HG03139 (cell line): Measurements from ENCODE around the gene BTBD9.

Experiments used
- ATAC-seq: cut with Tn5 transposase; IDR thresholded peaks from one replicate; pipeline ENCODE4 v1.9.1; 2021; ENCODE audit not compliant: unreplicated experiment

Gene BTBD9

GRCh38 chr6:38400101-38400500 is 239.6 kb downstream of the BTBD9 start:
- ATAC-seq = no peak

DNA sequence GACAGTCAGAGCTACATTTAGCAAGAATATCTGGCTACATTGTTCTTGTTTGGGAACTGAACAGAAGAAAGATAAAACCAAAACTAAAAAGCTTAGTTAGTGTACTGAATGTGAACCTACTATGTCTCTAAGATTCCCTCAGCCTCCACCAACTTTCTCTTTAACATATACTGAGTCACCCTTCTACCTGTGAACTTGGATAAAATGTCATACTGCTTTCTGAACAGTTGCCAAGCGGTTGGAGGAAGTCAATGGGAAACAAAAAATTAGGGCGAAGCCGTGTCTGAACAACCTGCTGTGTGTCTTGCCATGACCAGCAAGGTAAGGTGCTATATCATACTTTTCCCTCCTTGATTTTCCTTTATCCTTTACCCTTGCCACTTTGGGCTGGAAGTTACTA is 243.5 kb downstream of the BTBD9 start:
- ATAC-seq = no peak

GRCh38 chr6:38393986-38394385 is 245.7 kb downstream of the BTBD9 start:
- no peak for ATAC-seq

- ATAC-seq = no peak
Measured at GRCh38 chr6:38391626-38392579, 247.8 kb downstream of the BTBD9 start.

GRCh38 chr6:38391206-38391605 is 248.5 kb downstream of the BTBD9 start:
- no peak for ATAC-seq

DNA sequence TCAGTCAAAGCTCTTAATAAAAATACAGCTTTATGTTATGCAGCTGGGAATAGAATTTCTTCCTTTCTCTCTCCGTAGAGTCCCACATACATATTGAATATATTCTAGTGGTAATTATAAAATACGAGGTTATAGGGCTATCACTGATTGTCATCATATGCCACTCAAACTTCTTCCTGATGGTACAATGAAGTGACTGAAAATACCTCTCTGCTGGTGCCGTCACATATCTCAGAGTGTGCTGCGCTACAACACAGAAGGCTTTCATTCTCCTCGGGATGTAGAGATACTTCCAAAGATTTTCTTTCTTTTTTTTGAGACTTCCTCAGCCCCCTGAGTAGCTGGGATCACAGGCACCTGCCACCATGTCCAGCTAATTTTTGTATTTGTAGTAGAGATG is 249.9 kb downstream of the BTBD9 start:
- ATAC-seq = no peak

- ATAC-seq = no peak
Measured at GRCh38 chr6:38387971-38388370, 251.8 kb downstream of the BTBD9 start.

GRCh38 chr6:38387461-38387860 is 252.3 kb downstream of the BTBD9 start:
- no peak for ATAC-seq

- no peak for ATAC-seq
Measured at GRCh38 chr6:38378801-38379200, 260.9 kb downstream of the BTBD9 start.

DNA sequence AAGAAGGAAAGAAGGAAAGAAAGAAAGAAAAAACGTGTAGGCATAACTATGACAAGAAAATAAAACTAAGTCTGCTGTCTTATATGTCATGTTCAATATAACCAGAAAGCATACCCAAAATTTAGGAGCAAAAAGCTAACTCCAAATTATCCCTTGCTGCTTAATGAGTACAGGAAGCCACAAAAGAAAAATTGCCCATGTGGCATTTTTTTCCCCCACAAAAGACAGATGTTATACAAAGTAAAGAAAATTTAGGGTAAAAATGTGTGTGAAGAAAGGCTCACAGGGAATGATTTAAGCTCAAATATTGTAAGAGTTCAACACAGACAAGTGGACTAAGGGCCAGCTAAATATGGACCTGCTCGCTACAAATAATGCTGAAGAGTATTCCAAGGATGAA is 263.8 kb downstream of the BTBD9 start:
- no peak for ATAC-seq

DNA sequence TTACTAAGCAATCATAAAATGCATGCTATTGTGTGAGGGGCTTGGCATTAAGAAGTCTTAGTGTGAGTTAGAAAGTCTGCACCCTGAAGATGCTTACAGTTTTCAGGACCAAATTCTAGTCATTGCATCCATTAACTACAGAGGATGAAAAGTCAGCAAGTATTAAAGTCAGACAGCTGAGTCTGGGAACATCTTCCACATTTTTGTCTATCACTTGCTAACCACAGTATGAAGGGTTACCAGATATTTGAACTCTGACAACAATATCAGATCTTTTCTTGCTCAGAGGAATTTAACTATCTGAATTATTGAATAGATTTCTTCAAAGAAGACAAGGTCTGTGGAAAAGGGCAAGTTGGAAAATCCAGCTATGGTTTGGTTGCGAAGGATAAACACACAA is 264.4 kb downstream of the BTBD9 start:
- no peak for ATAC-seq

DNA sequence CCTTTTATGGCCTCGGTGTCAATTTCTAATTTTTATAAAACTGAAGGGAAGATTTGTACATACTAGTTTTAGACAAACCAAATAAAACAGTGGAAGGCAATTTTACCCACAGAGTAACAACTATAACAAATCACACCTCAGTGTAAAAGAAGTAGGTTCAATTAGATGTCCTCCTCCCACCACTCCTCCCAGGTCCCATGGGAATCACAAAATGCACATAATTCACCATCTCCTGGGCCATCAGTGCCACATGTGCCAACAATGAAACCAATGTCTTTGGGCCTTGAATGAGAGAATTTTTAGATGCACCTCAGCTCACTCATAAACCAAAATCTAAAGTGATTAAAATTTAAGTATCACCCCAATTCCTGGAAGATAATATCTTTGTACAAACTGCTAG is 267.8 kb downstream of the BTBD9 start:
- ATAC-seq = no peak

DNA sequence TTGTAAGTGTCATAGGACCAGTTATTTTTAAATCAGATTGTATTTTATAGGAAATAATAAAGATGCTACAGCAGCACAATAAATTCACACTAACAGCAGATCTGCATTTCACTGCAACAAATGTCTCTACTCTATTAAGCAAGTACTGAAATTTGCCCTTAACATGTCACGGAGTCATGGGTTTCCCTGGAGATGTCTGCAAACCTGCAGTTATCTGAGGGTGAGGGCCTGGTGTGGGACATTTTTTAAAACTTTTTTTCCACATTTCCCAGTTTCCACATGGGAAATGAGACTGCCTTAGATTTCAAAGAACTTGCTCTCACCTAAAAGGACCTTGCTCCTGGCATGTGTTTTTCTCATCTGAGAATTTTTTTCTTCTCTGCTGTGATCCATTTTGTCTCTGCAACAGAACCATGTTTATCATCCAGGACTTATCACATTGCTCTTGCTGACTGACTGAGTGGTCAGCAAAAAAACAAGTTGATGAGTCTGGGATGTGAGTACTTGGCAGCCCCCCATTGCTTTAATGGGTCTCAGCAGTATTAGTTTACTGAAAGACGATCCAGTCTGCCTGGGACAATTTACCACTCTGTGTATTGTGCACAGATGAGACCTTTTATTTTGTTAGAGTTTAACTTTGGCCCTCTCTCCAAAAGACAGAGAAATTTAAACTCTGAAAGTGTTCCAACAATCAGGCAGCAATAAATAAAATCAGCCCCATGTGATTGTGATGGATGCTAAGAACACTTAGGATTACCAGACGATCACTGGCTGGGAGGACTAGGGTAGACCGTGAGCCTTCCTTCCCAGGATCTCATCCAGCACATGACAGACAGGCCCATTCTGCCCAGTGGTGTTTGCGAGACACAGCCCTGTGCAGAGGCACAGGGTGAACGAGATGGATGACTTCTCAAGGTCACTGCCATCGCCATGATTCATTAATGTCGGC is 268.8 kb downstream of the BTBD9 start:
- ATAC-seq = no peak

GRCh38 chr6:38367231-38367630 is 272.5 kb downstream of the BTBD9 start:
- no peak for ATAC-seq

DNA sequence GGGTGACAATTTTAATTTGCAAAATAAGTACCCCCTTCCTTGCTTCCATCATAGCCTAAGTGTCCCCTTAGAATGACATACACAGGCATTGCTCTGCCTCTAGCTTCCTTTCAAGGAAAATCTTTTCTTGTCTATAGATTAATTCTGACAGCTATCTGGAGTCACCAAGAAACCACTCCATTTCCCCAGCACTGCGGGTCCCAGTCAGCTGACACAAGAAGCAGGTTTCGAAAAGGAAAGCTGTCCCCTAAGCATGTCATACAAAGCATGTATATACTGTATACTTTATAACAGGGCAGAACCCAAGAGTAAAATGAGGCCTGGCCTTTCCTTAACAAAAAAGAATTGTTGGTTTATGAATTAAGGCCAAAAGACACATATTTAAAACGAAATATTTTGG is 273.5 kb downstream of the BTBD9 start:
- no peak for ATAC-seq

GRCh38 chr6:38364775-38365174 is 275.0 kb downstream of the BTBD9 start:
- no peak for ATAC-seq

DNA sequence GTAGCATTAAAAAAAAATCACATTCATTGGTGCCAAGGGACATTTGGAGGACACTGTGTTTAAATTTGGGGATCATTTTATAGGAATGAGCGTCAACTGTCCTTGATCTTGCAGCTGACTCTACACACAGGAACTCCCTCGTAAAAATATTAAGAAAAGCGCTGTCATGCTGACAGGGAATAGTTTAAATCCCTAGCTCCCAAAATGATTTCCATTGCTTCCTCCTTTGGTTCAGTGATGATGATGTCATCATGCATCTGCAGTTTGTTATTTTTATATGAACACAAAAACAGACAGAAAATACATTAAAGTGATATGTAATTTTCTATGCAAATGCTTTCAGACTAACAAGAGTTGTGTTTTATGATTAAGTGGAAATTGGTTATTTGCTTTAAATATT is 275.6 kb downstream of the BTBD9 start:
- no peak for ATAC-seq

GRCh38 chr6:38355519-38355918 is 284.2 kb downstream of the BTBD9 start:
- ATAC-seq = no peak

GRCh38 chr6:38354905-38355304 is 284.8 kb downstream of the BTBD9 start:
- ATAC-seq = no peak

DNA sequence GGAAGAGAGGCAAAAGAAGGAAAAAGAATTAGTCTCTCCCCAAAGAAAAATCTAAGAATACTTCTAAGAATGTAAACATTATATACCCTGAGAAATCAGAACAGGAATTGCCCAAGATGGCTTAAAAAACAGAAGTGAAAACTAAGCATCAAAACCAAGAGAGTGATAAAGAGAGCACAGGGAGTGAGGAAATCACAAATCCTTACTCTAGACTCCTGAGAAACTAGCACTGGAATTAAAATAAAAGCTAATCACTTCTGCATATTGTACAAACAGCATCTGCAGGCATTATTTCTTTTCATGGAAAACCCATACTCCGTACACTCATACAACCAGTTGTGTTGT is 285.7 kb downstream of the BTBD9 start:
- ATAC-seq = no peak

- no peak for ATAC-seq
Measured at GRCh38 chr6:38353310-38354036, 286.3 kb downstream of the BTBD9 start.
